ENCODE results near the gene C10orf71.

The C10orf71 gene

GRCh38 chr10:49294731-49295130 lies 4.2 kb upstream of the C10orf71 start:
- H3K4me1 ChIP-seq (ENCODE audit: control insufficient read depth, insufficient read depth, low read length), result peaks cover 33% of the 10 kb centered on the region
- H3K36me3 ChIP-seq (ENCODE audit: control insufficient read depth, insufficient read depth, low read length), result no peaks in the 10 kb centered on the region
- no peak overlapping the region for H3K27ac ChIP-seq (ENCODE audit: low read depth, low read length)
- H3K9ac ChIP-seq (ENCODE audit: low read length), result no peak overlapping the region
- peaks cover 3% of the 10 kb centered on the region; the same call in 1 of the 2 replicates for H3K27me3 ChIP-seq (ENCODE audit: control insufficient read depth, insufficient read depth, low read length)
- no peaks in the 10 kb centered on the region for H3K9me3 ChIP-seq (ENCODE audit: control insufficient read depth, insufficient read depth, low read depth, low read length)
- no peak overlapping the region for H3K4me3 ChIP-seq (ENCODE audit: low read depth, low read length)

GRCh38 chr10:49295297-49295696 lies 3.7 kb upstream of the C10orf71 start:
- peaks cover 33% of the 10 kb centered on the region for H3K4me1 ChIP-seq (ENCODE audit: control insufficient read depth, insufficient read depth, low read length)
- no peaks in the 10 kb centered on the region for H3K36me3 ChIP-seq (ENCODE audit: control insufficient read depth, insufficient read depth, low read length)
- H3K4me3 ChIP-seq (ENCODE audit: low read depth, low read length), result no peak overlapping the region
- H3K27ac ChIP-seq (ENCODE audit: low read depth, low read length), result no peak overlapping the region
- no peaks in the 10 kb centered on the region for H3K9me3 ChIP-seq (ENCODE audit: control insufficient read depth, insufficient read depth, low read depth, low read length)
- H3K27me3 ChIP-seq (ENCODE audit: control insufficient read depth, insufficient read depth, low read length), result peaks cover 3% of the 10 kb centered on the region; the same call in 1 of the 2 replicates
- H3K9ac ChIP-seq (ENCODE audit: low read length), result no peak overlapping the region

GRCh38 chr10:49296382-49296781 lies 2.6 kb upstream of the C10orf71 start:
- H3K4me3 ChIP-seq (ENCODE audit: low read depth, low read length), result no peak overlapping the region
- H3K9ac ChIP-seq (ENCODE audit: low read length), result no peak overlapping the region
- no peaks in the 10 kb centered on the region for H3K9me3 ChIP-seq (ENCODE audit: control insufficient read depth, insufficient read depth, low read depth, low read length)
- H3K27me3 ChIP-seq (ENCODE audit: control insufficient read depth, insufficient read depth, low read length), result peaks cover 3% of the 10 kb centered on the region; the same call in 1 of the 2 replicates
- peaks cover 33% of the 10 kb centered on the region for H3K4me1 ChIP-seq (ENCODE audit: control insufficient read depth, insufficient read depth, low read length)
- no peaks in the 10 kb centered on the region for H3K36me3 ChIP-seq (ENCODE audit: control insufficient read depth, insufficient read depth, low read length)
- no peak overlapping the region for H3K27ac ChIP-seq (ENCODE audit: low read depth, low read length)

- H3K27ac ChIP-seq (ENCODE audit: low read depth, low read length), result no peak overlapping the region
- H3K9ac ChIP-seq (ENCODE audit: low read length), result no peak overlapping the region
- H3K36me3 ChIP-seq (ENCODE audit: control insufficient read depth, insufficient read depth, low read length), result no peaks in the 10 kb centered on the region
- no peak overlapping the region for H3K4me3 ChIP-seq (ENCODE audit: low read depth, low read length)
- peaks cover 3% of the 10 kb centered on the region; the same call in 1 of the 2 replicates for H3K27me3 ChIP-seq (ENCODE audit: control insufficient read depth, insufficient read depth, low read length)
- H3K9me3 ChIP-seq (ENCODE audit: control insufficient read depth, insufficient read depth, low read depth, low read length), result no peaks in the 10 kb centered on the region
- peaks cover 33% of the 10 kb centered on the region for H3K4me1 ChIP-seq (ENCODE audit: control insufficient read depth, insufficient read depth, low read length)
Observed at GRCh38 chr10:49296836-49297235, 2.1 kb upstream of the C10orf71 start.

- Histone ChIP-seq H3K27ac (ENCODE audit: low read depth, low read length) (no peak overlapping the region), H3K9ac (ENCODE audit: low read length) (no peak overlapping the region), H3K4me1 (ENCODE audit: control insufficient read depth, insufficient read depth, low read length) (peaks cover 34% of the 10 kb centered on the region), H3K36me3 (ENCODE audit: control insufficient read depth, insufficient read depth, low read length) (no peaks in the 10 kb centered on the region), H3K27me3 (ENCODE audit: control insufficient read depth, insufficient read depth, low read length) (no peaks in the 10 kb centered on the region; the same call in 1 of the 2 replicates), H3K4me3 (ENCODE audit: low read depth, low read length) (no peak overlapping the region), H3K9me3 (ENCODE audit: control insufficient read depth, insufficient read depth, low read depth, low read length) (no peaks in the 10 kb centered on the region)
Observed at GRCh38 chr10:49297818-49298670, 926 bp upstream of the C10orf71 start.

GRCh38 chr10:49298671-49298982 lies 343 bp upstream of the C10orf71 start:
- Histone ChIP-seq H3K9ac (ENCODE audit: low read length) (no peak overlapping the region), H3K4me3 (ENCODE audit: low read depth, low read length) (no peak overlapping the region), H3K4me1 (ENCODE audit: control insufficient read depth, insufficient read depth, low read length) (peaks cover 40% of the 10 kb centered on the region), H3K27ac (ENCODE audit: low read depth, low read length) (no peak overlapping the region), H3K9me3 (ENCODE audit: control insufficient read depth, insufficient read depth, low read depth, low read length) (no peaks in the 10 kb centered on the region), H3K27me3 (ENCODE audit: control insufficient read depth, insufficient read depth, low read length) (no peaks in the 10 kb centered on the region; the same call in 1 of the 2 replicates), H3K36me3 (ENCODE audit: control insufficient read depth, insufficient read depth, low read length) (no peaks in the 10 kb centered on the region)

GRCh38 chr10:49299816-49300139 lies 808 bp downstream of the C10orf71 start:
- H3K9me3 ChIP-seq (ENCODE audit: control insufficient read depth, insufficient read depth, low read depth, low read length), result no peaks in the 10 kb centered on the region
- no peaks in the 10 kb centered on the region; the same call in 1 of the 2 replicates for H3K27me3 ChIP-seq (ENCODE audit: control insufficient read depth, insufficient read depth, low read length)
- no peaks in the 10 kb centered on the region for H3K36me3 ChIP-seq (ENCODE audit: control insufficient read depth, insufficient read depth, low read length)
- H3K9ac ChIP-seq (ENCODE audit: low read length), result no peak overlapping the region
- no peak overlapping the region for H3K4me3 ChIP-seq (ENCODE audit: low read depth, low read length)
- H3K4me1 ChIP-seq (ENCODE audit: control insufficient read depth, insufficient read depth, low read length), result peaks cover 43% of the 10 kb centered on the region
- H3K27ac ChIP-seq (ENCODE audit: low read depth, low read length), result no peak overlapping the region

GRCh38 chr10:49300140-49300974 lies 1.4 kb downstream of the C10orf71 start:
- Histone ChIP-seq H3K4me1 (ENCODE audit: control insufficient read depth, insufficient read depth, low read length) (peaks cover 39% of the 10 kb centered on the region), H3K27me3 (ENCODE audit: control insufficient read depth, insufficient read depth, low read length) (no peaks in the 10 kb centered on the region; the same call in 1 of the 2 replicates), H3K9ac (ENCODE audit: low read length) (no peak overlapping the region), H3K36me3 (ENCODE audit: control insufficient read depth, insufficient read depth, low read length) (no peaks in the 10 kb centered on the region), H3K27ac (ENCODE audit: low read depth, low read length) (no peak overlapping the region), H3K4me3 (ENCODE audit: low read depth, low read length) (no peak overlapping the region), H3K9me3 (ENCODE audit: control insufficient read depth, insufficient read depth, low read depth, low read length) (no peaks in the 10 kb centered on the region)

- no peaks in the 10 kb centered on the region; the same call in 1 of the 2 replicates for H3K27me3 ChIP-seq (ENCODE audit: control insufficient read depth, insufficient read depth, low read length)
- H3K9me3 ChIP-seq (ENCODE audit: control insufficient read depth, insufficient read depth, low read depth, low read length), result no peaks in the 10 kb centered on the region
- H3K36me3 ChIP-seq (ENCODE audit: control insufficient read depth, insufficient read depth, low read length), result no peaks in the 10 kb centered on the region
- no peak overlapping the region for H3K9ac ChIP-seq (ENCODE audit: low read length)
- peaks cover 39% of the 10 kb centered on the region for H3K4me1 ChIP-seq (ENCODE audit: control insufficient read depth, insufficient read depth, low read length)
- H3K27ac ChIP-seq (ENCODE audit: low read depth, low read length), result no peak overlapping the region
- no peak overlapping the region for H3K4me3 ChIP-seq (ENCODE audit: low read depth, low read length)
Observed at GRCh38 chr10:49301302-49301701, 2.3 kb downstream of the C10orf71 start.

- Histone ChIP-seq H3K9ac (ENCODE audit: low read length) (no peak overlapping the region), H3K9me3 (ENCODE audit: control insufficient read depth, insufficient read depth, low read depth, low read length) (no peaks in the 10 kb centered on the region), H3K27ac (ENCODE audit: low read depth, low read length) (no peak overlapping the region), H3K27me3 (ENCODE audit: control insufficient read depth, insufficient read depth, low read length) (no peaks in the 10 kb centered on the region; the same call in 1 of the 2 replicates), H3K36me3 (ENCODE audit: control insufficient read depth, insufficient read depth, low read length) (no peaks in the 10 kb centered on the region), H3K4me1 (ENCODE audit: control insufficient read depth, insufficient read depth, low read length) (peaks cover 35% of the 10 kb centered on the region), H3K4me3 (ENCODE audit: low read depth, low read length) (no peak overlapping the region)
Observed at GRCh38 chr10:49302088-49302487, 3.1 kb downstream of the C10orf71 start.

GRCh38 chr10:49303711-49304110 lies 4.7 kb downstream of the C10orf71 start:
- H3K9me3 ChIP-seq (ENCODE audit: control insufficient read depth, insufficient read depth, low read depth, low read length), result no peaks in the 10 kb centered on the region
- no peaks in the 10 kb centered on the region; the same call in 1 of the 2 replicates for H3K27me3 ChIP-seq (ENCODE audit: control insufficient read depth, insufficient read depth, low read length)
- no peak overlapping the region for H3K9ac ChIP-seq (ENCODE audit: low read length)
- no peaks in the 10 kb centered on the region for H3K36me3 ChIP-seq (ENCODE audit: control insufficient read depth, insufficient read depth, low read length)
- H3K4me3 ChIP-seq (ENCODE audit: low read depth, low read length), result no peak overlapping the region
- peaks cover 19% of the 10 kb centered on the region for H3K4me1 ChIP-seq (ENCODE audit: control insufficient read depth, insufficient read depth, low read length)
- no peak overlapping the region for H3K27ac ChIP-seq (ENCODE audit: low read depth, low read length)
